Stimulated activated CD8-positive, alpha-beta memory T cell treated with anti-CD3 and anti-CD28 coated beads, Interleukin-4, amount 100 ng/mL, for 48 hours (primary cell): ENCODE measurements around the gene PLPPR3.
A peak's percentile ranks its signal among the peaks of the same experiment; 100 is the strongest.

Experiments
- DNase-seq: peaks from one replicate; pipeline ENCODE4 v3.0.0-alpha.2; 2020

Gene PLPPR3

GRCh38 chr19:807627-808422, 13.9 kb downstream of the PLPPR3 start:
- no peak for DNase-seq

GRCh38 chr19:806815-807421, 14.8 kb downstream of the PLPPR3 start:
- DNase-seq = no peak

- no peak for DNase-seq
Observed at GRCh38 chr19:805600-806550, 15.9 kb downstream of the PLPPR3 start.

GRCh38 chr19:805166-805551, 16.6 kb downstream of the PLPPR3 start:
- no peak for DNase-seq

- no peak for DNase-seq
Observed at GRCh38 chr19:804419-805165, 17.2 kb downstream of the PLPPR3 start.

GRCh38 chr19:803686-804418, 17.9 kb downstream of the PLPPR3 start:
- DNase-seq = no peak

GRCh38 chr19:803099-803561, 18.6 kb downstream of the PLPPR3 start:
- no peak for DNase-seq

GRCh38 chr19:802498-803098, 19.2 kb downstream of the PLPPR3 start:
- DNase-seq = no peak

- no peak for DNase-seq
Observed at GRCh38 chr19:801861-802497, 19.8 kb downstream of the PLPPR3 start.

GRCh38 chr19:801030-801860, 20.5 kb downstream of the PLPPR3 start:
- DNase-seq = no peak

GRCh38 chr19:800360-801029, 21.3 kb downstream of the PLPPR3 start:
- DNase-seq = no peak

- DNase-seq = no peak
Observed at GRCh38 chr19:799076-799881, 22.5 kb downstream of the PLPPR3 start.

- no peak for DNase-seq
Observed at GRCh38 chr19:798415-799075, 23.2 kb downstream of the PLPPR3 start.

GRCh38 chr19:797528-798414, 24.0 kb downstream of the PLPPR3 start:
- DNase-seq = peak; percentile 91

- peak; percentile 98 for DNase-seq
Observed at GRCh38 chr19:796692-797527, 24.8 kb downstream of the PLPPR3 start, which contains the start of gene PTBP1. Gene PTBP1, plus strand, starts transcription at chr19:797452. Its CDS starts 46 bp downstream, at chr19:797498.
